Stimulated activated CD4-positive, alpha-beta T cell treated with anti-CD3 and anti-CD28 coated beads, TNF-alpha, amount 100 ng/mL, for 4 hours (primary cell): ENCODE results near the gene KRT20.
"Not testable (repeated sequence)": the region's sequence is repeated elsewhere in the genome, so short reads cannot be mapped to it uniquely, and the experiment has no call there.

Experiments used
- DNase-seq, 3 experiments: peaks; one replicate each; pipeline ENCODE4 v3.0.0-alpha.2; 2020; ENCODE audit warnings: low read depth in 3 of 3

Gene KRT20, protein sequence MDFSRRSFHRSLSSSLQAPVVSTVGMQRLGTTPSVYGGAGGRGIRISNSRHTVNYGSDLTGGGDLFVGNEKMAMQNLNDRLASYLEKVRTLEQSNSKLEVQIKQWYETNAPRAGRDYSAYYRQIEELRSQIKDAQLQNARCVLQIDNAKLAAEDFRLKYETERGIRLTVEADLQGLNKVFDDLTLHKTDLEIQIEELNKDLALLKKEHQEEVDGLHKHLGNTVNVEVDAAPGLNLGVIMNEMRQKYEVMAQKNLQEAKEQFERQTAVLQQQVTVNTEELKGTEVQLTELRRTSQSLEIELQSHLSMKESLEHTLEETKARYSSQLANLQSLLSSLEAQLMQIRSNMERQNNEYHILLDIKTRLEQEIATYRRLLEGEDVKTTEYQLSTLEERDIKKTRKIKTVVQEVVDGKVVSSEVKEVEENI

GRCh38 chr17:40884708-40885512 lies at the start of gene KRT20:
Gene KRT20, minus strand, starts transcription at chr17:40885242. Its CDS starts 57 bp downstream, at chr17:40885185.
- no peak for DNase-seq

GRCh38 chr17:40932608-40933007 lies 47.6 kb upstream of the KRT20 start:
- no peak for DNase-seq

DNA sequence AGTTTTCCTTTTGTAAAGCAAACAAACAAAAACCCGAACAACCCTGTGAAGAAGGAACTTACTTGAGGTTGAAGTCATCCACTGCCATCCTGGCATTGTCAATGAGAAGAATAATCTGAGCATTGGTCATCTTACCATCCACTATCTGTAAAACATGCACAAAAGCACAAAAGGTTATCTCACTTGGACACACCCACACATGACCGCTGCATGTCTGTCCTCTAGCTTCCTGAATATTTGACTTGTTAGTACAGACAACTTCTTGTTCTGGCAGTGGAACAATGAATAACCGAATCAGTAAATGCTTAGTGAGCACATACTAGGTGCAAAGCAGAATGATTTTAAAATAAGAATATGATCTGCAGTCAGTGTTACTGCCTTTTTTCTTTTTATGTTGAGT lies 46.3 kb upstream of the KRT20 start:
- no peak for DNase-seq

- no peak for DNase-seq
Observed at GRCh38 chr17:40926341-40926740, 41.3 kb upstream of the KRT20 start.

GRCh38 chr17:40922239-40922638 lies 37.2 kb upstream of the KRT20 start:
- no peak for DNase-seq

- DNase-seq = no peak
Observed at GRCh38 chr17:40921026-40921425, 36.0 kb upstream of the KRT20 start.

- not testable (repeated sequence) for DNase-seq
Observed at GRCh38 chr17:40917116-40917515, 32.1 kb upstream of the KRT20 start.

GRCh38 chr17:40916366-40916765 lies 31.3 kb upstream of the KRT20 start:
- no peak for DNase-seq

GRCh38 chr17:40915721-40916256 lies 30.7 kb upstream of the KRT20 start:
- DNase-seq = no peak

- no peak for DNase-seq
Observed at GRCh38 chr17:40915199-40915661, 30.2 kb upstream of the KRT20 start.

DNA sequence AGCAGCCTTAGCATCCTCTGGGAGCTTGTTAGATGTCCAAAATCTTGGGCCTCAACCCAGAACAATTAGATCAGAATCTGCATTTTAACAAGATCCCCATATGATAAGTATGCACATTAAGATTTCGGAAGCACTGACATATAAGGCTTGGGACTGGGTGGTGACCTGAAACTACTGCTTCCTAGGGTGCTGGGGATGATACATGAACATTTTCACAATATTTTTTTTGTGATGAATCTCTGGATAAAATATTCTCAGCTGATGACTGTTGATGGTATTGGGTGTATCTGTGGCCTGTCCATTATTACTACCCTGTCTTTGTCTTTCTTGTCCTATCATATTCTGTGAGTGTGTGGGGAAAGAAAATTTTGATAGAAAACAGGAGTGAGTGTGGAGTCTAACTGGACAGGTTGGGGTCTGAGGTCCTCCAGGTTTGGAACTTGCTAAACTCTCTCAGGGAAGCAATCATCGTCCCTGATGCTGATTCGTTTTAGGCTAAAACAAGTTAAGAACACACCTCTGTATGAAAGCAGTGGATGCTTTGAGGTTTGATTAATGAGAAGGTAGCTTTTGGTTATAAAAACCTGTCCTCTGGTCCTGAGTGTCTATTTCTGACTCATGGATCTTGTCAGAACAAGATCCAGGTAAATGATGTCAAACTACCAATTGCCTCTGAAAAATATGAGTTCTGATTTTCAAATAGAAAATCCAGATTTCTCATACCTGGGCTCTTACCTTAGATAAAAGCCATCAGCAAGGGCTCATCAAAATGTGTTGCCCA lies 29.2 kb upstream of the KRT20 start:
- no peak for DNase-seq

- DNase-seq = no peak
Observed at GRCh38 chr17:40912486-40913210, 27.6 kb upstream of the KRT20 start.

DNA sequence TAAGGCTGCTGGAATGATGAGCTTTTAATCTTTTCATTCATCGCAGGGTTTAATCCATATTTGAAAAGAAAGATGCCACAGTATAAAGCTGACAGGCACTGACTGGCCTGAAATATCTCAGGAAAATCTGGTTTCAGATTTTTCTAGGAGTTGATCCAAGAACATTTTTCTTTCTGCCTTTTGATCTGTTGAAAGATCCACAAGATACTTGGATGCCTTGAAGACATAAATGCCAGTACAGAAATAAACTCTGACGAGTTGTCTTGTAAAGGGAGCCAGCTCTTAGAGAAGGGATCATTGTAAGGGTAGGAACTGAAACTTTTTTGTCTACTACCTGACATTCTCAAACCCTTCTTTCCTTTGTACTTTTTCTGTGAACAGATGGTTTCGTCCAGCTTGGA lies 25.4 kb upstream of the KRT20 start:
- DNase-seq = no peak

DNA sequence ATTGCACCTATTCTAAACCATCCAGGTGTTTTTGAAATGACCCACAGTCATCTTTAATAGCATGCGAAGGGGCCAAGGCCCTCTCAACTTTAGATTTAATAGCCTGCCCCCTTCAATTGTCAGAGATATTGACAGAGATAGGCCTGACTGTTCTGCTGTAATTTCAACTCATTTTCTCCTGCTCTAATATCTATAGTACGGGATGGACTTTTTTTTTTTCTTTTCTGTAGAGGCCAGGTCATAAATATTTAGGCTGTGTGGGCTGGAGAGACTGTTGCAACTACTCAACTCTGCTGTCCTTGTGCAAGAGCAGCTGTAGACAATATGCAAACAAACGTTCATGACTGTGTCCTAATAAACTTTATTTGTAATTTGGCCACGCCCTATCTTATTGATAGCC lies 24.7 kb upstream of the KRT20 start:
- no peak for DNase-seq

GRCh38 chr17:40909351-40909750 lies 24.3 kb upstream of the KRT20 start:
- peak; percentile 18 to 44 (median 25) for DNase-seq

GRCh38 chr17:40906613-40907012 lies 21.6 kb upstream of the KRT20 start:
- no peak for DNase-seq

- no peak for DNase-seq
Observed at GRCh38 chr17:40905370-40905769, 20.3 kb upstream of the KRT20 start.

DNA sequence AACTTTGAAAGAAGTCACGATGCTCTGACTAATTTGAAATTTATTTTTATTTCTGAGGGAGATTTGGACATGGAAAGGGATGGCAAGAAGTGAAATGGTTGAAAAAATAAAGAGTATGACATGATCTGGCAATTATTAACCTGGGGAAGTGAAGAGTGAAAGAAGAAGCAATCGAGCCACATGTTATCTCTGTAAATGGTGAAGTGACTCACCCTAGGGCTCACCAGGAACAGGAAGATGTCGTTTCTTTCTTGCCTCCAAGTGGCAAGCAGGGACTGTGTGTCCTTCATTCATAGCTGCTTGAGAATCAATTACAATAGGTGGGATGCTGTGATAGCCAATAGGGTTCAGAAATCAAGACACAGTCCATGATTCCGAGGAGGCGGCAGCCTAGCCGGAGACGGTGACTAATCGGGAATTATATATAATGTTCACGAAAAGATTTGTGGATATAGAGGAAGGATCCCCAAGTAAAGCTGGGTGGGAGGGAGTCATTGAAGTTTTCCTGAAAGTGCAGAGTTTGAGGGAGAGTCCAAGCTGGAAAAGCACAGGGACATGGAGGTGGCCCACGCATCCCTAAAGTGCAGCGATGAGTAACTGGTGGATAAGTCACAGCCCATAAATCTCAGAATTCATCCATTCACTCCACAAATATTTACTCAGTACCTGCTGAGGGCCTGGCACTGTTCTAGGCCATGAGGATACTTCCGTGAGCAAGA lies 18.2 kb upstream of the KRT20 start:
- no peak for DNase-seq

GRCh38 chr17:40902498-40902897 lies 17.5 kb upstream of the KRT20 start:
- no peak for DNase-seq

DNA sequence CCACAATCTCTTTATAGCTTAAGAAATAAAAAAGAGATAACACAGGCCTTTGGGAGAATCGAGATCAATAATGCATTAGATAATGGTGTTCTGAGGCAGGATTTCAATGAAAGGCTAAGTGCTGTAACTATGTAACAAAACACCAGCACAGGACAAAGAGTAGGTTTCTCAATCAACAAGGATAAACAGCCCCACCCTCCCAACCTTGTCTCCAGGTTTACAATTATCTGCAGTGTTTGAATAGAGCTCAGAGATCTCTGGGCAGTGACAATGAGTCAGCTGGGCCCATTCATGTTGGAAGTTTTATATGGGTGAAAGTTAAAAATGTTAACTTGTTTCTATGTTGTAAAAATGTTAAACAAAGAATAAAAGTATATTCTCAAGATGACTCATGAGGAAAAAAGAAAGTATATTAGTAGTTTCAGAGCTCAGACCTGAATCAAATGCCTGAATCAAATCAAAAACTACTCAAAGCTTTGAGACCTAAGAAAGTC lies 17.0 kb upstream of the KRT20 start:
- no peak for DNase-seq
